ENCODE results near the gene CCDC88A. TPM values are rescaled to one million over a fixed set of nuclear protein-coding genes. Genes with fewer than 3 reads are reported as not detected.

Gene CCDC88A
- total RNA-seq, 1 donor from 2014 or later = 119 TPM

- intact Hi-C loops (cut with DNase I) = no loop called here
- ATAC-seq = peak in 1 of 2 donors; percentile 43
- no peaks in the 10 kb centered on the region for H3K9me3 ChIP-seq
- TF ChIP-seq CTCF (IDR thresholded peaks at IDR 0.05) = no peak
- DNase-seq = no peak
- H3K36me3 ChIP-seq = no peaks in the 10 kb centered on the region
- peaks cover 13% of the 10 kb centered on the region for H3K4me1 ChIP-seq
- no peak overlapping the region for H3K4me3 ChIP-seq
- H3K27me3 ChIP-seq (ENCODE audit: low read depth) = no peaks in the 10 kb centered on the region
- H3K27ac ChIP-seq = no peak overlapping the region
These were observed 54.4 kb downstream of the CCDC88A start for GRCh38 chr2:55365303-55365702.

GRCh38 chr2:55364189-55365055, 55.2 kb downstream of the CCDC88A start:
- no peak for TF ChIP-seq CTCF (IDR thresholded peaks at IDR 0.05)
- no peaks in the 10 kb centered on the region for H3K9me3 ChIP-seq
- no peak overlapping the region for H3K27ac ChIP-seq
- DNase-seq (no peak), ATAC-seq (peak; percentile 60 to 82)
- H3K4me3 ChIP-seq = no peak overlapping the region
- no peaks in the 10 kb centered on the region for H3K27me3 ChIP-seq (ENCODE audit: low read depth)
- intact Hi-C loops (cut with DNase I) = no loop called here
- peaks cover 13% of the 10 kb centered on the region for H3K4me1 ChIP-seq
- H3K36me3 ChIP-seq = no peaks in the 10 kb centered on the region

GRCh38 chr2:55363636-55364035, 56.0 kb downstream of the CCDC88A start:
- intact Hi-C loops (cut with DNase I) = no loop called here
- H3K27ac ChIP-seq = no peak overlapping the region
- no peaks in the 10 kb centered on the region for H3K27me3 ChIP-seq (ENCODE audit: low read depth)
- H3K4me1 ChIP-seq = peaks cover 13% of the 10 kb centered on the region
- TF ChIP-seq CTCF (IDR thresholded peaks at IDR 0.05) = no peak
- H3K9me3 ChIP-seq = no peaks in the 10 kb centered on the region
- no peak for DNase-seq
- no peaks in the 10 kb centered on the region for H3K36me3 ChIP-seq
- no peak for ATAC-seq
- no peak overlapping the region for H3K4me3 ChIP-seq

- Histone ChIP-seq H3K27ac (no peak overlapping the region), H3K4me3 (no peak overlapping the region), H3K36me3 (no peaks in the 10 kb centered on the region), H3K9me3 (no peaks in the 10 kb centered on the region), H3K4me1 (peaks cover 13% of the 10 kb centered on the region), H3K27me3 (ENCODE audit: low read depth) (no peaks in the 10 kb centered on the region)
- ATAC-seq = no peak
- intact Hi-C loops (cut with DNase I) = no loop called here
- DNase-seq = no peak
- no peak for TF ChIP-seq CTCF (IDR thresholded peaks at IDR 0.05)
These were observed 58.0 kb downstream of the CCDC88A start for GRCh38 chr2:55361465-55362189.

GRCh38 chr2:55358451-55358850, 61.2 kb downstream of the CCDC88A start:
- Histone ChIP-seq H3K9me3 (no peaks in the 10 kb centered on the region), H3K27me3 (ENCODE audit: low read depth) (no peaks in the 10 kb centered on the region), H3K4me3 (no peak overlapping the region), H3K4me1 (no peaks in the 10 kb centered on the region), H3K27ac (no peak overlapping the region), H3K36me3 (peaks cover 4% of the 10 kb centered on the region)
- no peak for TF ChIP-seq CTCF (IDR thresholded peaks at IDR 0.05)
- ATAC-seq (no peak), DNase-seq (no peak)
- intact Hi-C loops (cut with DNase I) = no loop called here
